GM12878 (cell line): ENCODE results near the gene ATAD3A. TPM values are rescaled to one million over a fixed set of nuclear protein-coding genes. Genes with fewer than 3 reads are reported as not detected.
"Not testable (repeated sequence)": the region's sequence is repeated elsewhere in the genome, so short reads cannot be mapped to it uniquely, and the experiment has no call there.

Experiments used
- ATAC-seq: fragments of 200-7000 bp; cut with Tn5 transposase; 3 replicates; pipeline ENCODE4 v1.9.1; 2020; ENCODE audit warnings: mild to moderate bottlenecking, moderate library complexity
- BruUV-seq: library from RNA; stranded (reverse); fragments of 400-500 nt; replicated peaks from 2 replicates; lab custom pipeline; 2021; lab: Mats Ljungman, UMichigan
- CTCF ChIA-PET: fragments of 300-600 bp; sonication (Branson Sonifier 250); formaldehyde crosslinking; extraction: SDS; loops from one replicate; lab custom pipeline; 2021; ENCODE audit warnings: inconsistent platforms; lab: Yijun Ruan, JAX
- POLR2A ChIA-PET: fragments of 350-600 bp; formaldehyde crosslinking; extraction: SDS; loops from one replicate; lab custom pipeline; 2021; ENCODE audit warnings: inconsistent platforms; lab: Charles Lee
- RAD21 ChIA-PET: fragments of 300-600 bp; sonication (Branson Sonifier 250); formaldehyde crosslinking; loops from one replicate; lab custom pipeline; 2023; ENCODE audit warnings: antibody characterized with exemption; ENCODE audit not compliant: unreplicated experiment; lab: Charles Lee
- SMC1A ChIA-PET: fragments of 300-600 bp; sonication (Branson Sonifier 250); formaldehyde crosslinking; loops from one replicate; lab custom pipeline; 2023; ENCODE audit not compliant: unreplicated experiment, uncharacterized antibody; lab: Charles Lee
- DNase-seq: peaks from one replicate; pipeline ENCODE4 v3.0.0-alpha.2; 2011; ENCODE audit warnings: low read depth, low spot score
- FAIRE-seq: peaks from 3 replicates; lab custom pipeline; 2011; peaks lifted over from hg19 to GRCh38; lab: Jason Lieb, UNC
- H2AFZ ChIP-seq: 2 replicates; pipeline ENCODE4 v1.6.0; 2011; ENCODE audit warnings: low read depth, low read length, control low read depth; ENCODE audit not compliant: control insufficient read depth
- H3K27ac ChIP-seq: 2 replicates; pipeline ENCODE4 v1.5.1; 2011; ENCODE audit warnings: control low read depth; ENCODE audit not compliant: control insufficient read depth, insufficient read depth
- H3K27me3 ChIP-seq, 2 experiments: replicated peaks in 1 of 2; 2 replicates each; pipeline versions ENCODE4 v1.6.0 to v1.6.1; 2011; ENCODE audit warnings: low read length in 1 of 2; ENCODE audit not compliant: control insufficient read depth in 2 of 2, insufficient read depth in 2 of 2
- H3K36me3 ChIP-seq, 2 experiments: 2 replicates each; pipeline ENCODE4 v1.5.1; 2011; ENCODE audit warnings: low read length in 1 of 2; ENCODE audit not compliant: control insufficient read depth in 2 of 2, insufficient read depth in 2 of 2
- H3K4me1 ChIP-seq: 2 replicates; pipeline ENCODE4 v1.6.1; 2011; ENCODE audit warnings: mild to moderate bottlenecking, low read length, moderate library complexity, mixed read lengths; ENCODE audit not compliant: control insufficient read depth, insufficient read depth
- H3K4me2 ChIP-seq: 2 replicates; pipeline ENCODE4 v1.6.0; 2011; ENCODE audit warnings: control low read depth; ENCODE audit not compliant: control insufficient read depth, insufficient read depth
- H3K4me3 ChIP-seq: fragments of 200-600 bp; sonication (generic); 2 replicates; pipeline ENCODE4 v1.5.1; 2016
- H3K79me2 ChIP-seq: 2 replicates; pipeline ENCODE4 v1.6.0; 2011; ENCODE audit warnings: low read length; ENCODE audit not compliant: control insufficient read depth, insufficient read depth
- H3K9ac ChIP-seq: 2 replicates; pipeline ENCODE4 v1.8.0; 2011; ENCODE audit warnings: low read length, control low read depth, mixed read lengths; ENCODE audit not compliant: control insufficient read depth, insufficient read depth
- H3K9me3 ChIP-seq: replicated peaks from 3 replicates; pipeline ENCODE4 v1.5.1; 2011; ENCODE audit warnings: mild to moderate bottlenecking, low read length; ENCODE audit not compliant: control insufficient read depth, insufficient read depth
- H4K20me1 ChIP-seq: 2 replicates; pipeline ENCODE4 v1.6.0; 2011; ENCODE audit not compliant: control insufficient read depth, insufficient read depth
- CHD4 ChIP-seq: fragments of 200-600 bp; sonication (generic); IDR thresholded peaks from 2 replicates; pipeline ENCODE4 v1.6.1; 2016; ENCODE audit warnings: mild to moderate bottlenecking
- HCFC1 ChIP-seq: fragments of 150-350 bp; IDR thresholded peaks from 2 replicates; pipeline ENCODE4 v1.6.1; 2014; ENCODE audit warnings: low read length
- IKZF2 ChIP-seq, 2 experiments: fragments of 450-650 bp; IDR thresholded peaks; 2 replicates each; pipeline ENCODE4 v1.6.1; 2017; ENCODE audit warnings: mild to moderate bottlenecking in 2 of 2, moderate library complexity in 2 of 2
- JUNB ChIP-seq: IDR thresholded peaks from 2 replicates; pipeline ENCODE4 v1.6.1; 2016; ENCODE audit warnings: antibody characterized with exemption, mild to moderate bottlenecking
- NFYB ChIP-seq: IDR thresholded peaks from 2 replicates; pipeline ENCODE4 v1.6.1; 2011; ENCODE audit warnings: low read depth, mild to moderate bottlenecking, low read length, improper control_type of control experiment, moderate library complexity; ENCODE audit not compliant: insufficient read depth
- NR2C2 ChIP-seq: IDR thresholded peaks from 2 replicates; pipeline ENCODE4 v1.6.1; 2011; ENCODE audit warnings: borderline replicate concordance, low read depth; ENCODE audit not compliant: control insufficient read depth, insufficient read length
- POU2F2 ChIP-seq: IDR thresholded peaks from 3 replicates; pipeline ENCODE4 v1.6.1; 2011; ENCODE audit warnings: low read depth, mild to moderate bottlenecking, low read length, borderline replicate concordance
- ZBED1 ChIP-seq: IDR thresholded peaks from 2 replicates; pipeline ENCODE4 v1.6.1; 2016; ENCODE audit warnings: borderline replicate concordance
- ZNF622 ChIP-seq: fragments of 450-650 bp; IDR thresholded peaks from 2 replicates; pipeline ENCODE4 v1.6.1; 2017; ENCODE audit warnings: mild to moderate bottlenecking, inconsistent platforms
- WGBS: methylation state at CpG from one replicate; pipeline ENCODE4 v1.1.6; 2016; ENCODE audit warnings: low lambda C conversion rate; ENCODE audit not compliant: insufficient replicate concordance, insufficient coverage; ENCODE audit errors: missing lambda C conversion rate; 5-methylcytosine and 5-hydroxymethylcytosine counted together
- in situ Hi-C: fragments of 300-500 bp; cut with MboI; formaldehyde crosslinking; loops from 9 replicates; pipeline ENCODE4 v1.14.3; 2018; ENCODE audit warnings: mixed read lengths
- intact Hi-C: fragments of 100-400 bp; cut with micrococcal nuclease; formaldehyde crosslinking; loops from one replicate; pipeline ENCODE4 v1.14.2; 2022; ENCODE audit not compliant: unreplicated experiment
- polyA plus RNA-seq, 11 experiments: library from polyadenylated mRNA; depleted of rRNA in 4 of 11; unstranded in 6 of 11; stranded (reverse) in 5 of 11; fragments of >200 nt; fragmentation: Nextera tagmentation in 4 of 11; fragmentation: Illumina TruSeq in 1 of 11; extraction: Ambion mirVana in 4 of 11; extraction: Trizol in 1 of 11; gene quantifications; 1 replicate in 1 of 11; 2 replicates in 10 of 11; pipeline versions ENCODE4 v1.2.1 to v1.2.3, GENCODE V29; 2011 to 2016; ENCODE audit warnings: inconsistent platforms in 2 of 11, missing spikeins in 2 of 11, low read depth in 1 of 11
- total RNA-seq, 4 experiments: library from RNA; depleted of rRNA in 3 of 4; stranded (reverse); fragments of >200 nt in 3 of 4; fragmentation: Illumina TruSeq in 1 of 4; extraction: Trizol in 1 of 4; gene quantifications; 2 replicates each; pipeline versions ENCODE4 v1.2.1 to v1.2.3, GENCODE V29; 2013 to 2021
- TF ChIP-seq, protein P1 (sequence below): fragments of 450-650 bp; formaldehyde crosslinking; IDR thresholded peaks from 2 replicates; pipeline ENCODE4 v1.5.0; 2022; ENCODE audit warnings: mild to moderate bottlenecking, missing genetic modification characterization
- TF ChIP-seq, protein P2 (sequence below): IDR thresholded peaks from 2 replicates; pipeline ENCODE4 v1.6.1; 2011; ENCODE audit warnings: low read depth, mild to moderate bottlenecking, low read length, moderate library complexity, borderline replicate concordance; ENCODE audit errors: extremely low read depth
- TF ChIP-seq, protein P3 (sequence below): fragments of 450-650 bp; IDR thresholded peaks from 2 replicates; pipeline ENCODE4 v1.6.1; 2017; ENCODE audit warnings: mild to moderate bottlenecking

The ATAD3A gene
- total and polyA plus RNA-seq, 10 of the 15 experiments (the other 5 are each of a cell fraction or from before 2014, with no cell fraction given): 0.05 to 93.5 (median 38.9) TPM

DNA sequence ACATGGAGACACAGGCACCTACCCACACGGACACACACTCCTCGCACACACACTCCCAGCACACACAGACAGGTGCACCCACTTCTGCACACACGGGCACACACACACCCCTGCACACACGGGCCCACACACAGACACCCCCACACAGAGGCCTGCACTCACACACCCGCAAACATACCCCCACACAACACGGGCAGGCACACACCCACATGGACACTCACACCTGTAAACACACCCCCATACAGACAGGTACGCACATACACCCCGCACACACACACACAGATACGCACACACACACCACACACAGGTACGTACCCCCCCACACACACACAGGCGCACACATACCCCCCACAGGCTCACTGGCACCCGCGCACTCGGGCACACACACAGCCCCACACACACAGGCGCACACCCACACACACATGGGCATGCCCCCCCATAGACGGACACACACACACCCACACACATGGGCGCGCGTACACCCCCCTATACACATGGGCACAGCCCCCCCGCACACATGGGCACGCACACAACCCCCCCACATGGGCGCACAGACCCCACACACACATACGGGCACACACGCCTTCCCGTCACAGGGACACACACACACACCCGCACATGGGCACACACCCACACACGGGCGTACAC lies 6.1 kb downstream of the ATAD3A start:
- no peak for FAIRE-seq
- CTCF ChIA-PET: no interaction called here
- Histone ChIP-seq H3K9me3 (no peaks in the 10 kb centered on the region), H3K4me1 (no peaks in the 10 kb centered on the region), H3K27ac (no peak overlapping the region), H3K27me3 (no peaks in the 10 kb centered on the region), H3K9ac (no peak overlapping the region), H2AFZ (no peak overlapping the region), H4K20me1 (no peaks in the 10 kb centered on the region), H3K79me2 (peaks cover 7% of the 10 kb centered on the region), H3K36me3 (peaks cover 0 to 13% of the 10 kb centered on the region in 2 experiments; a peak in 2 of 4 replicates), H3K4me2 (no peak overlapping the region), H3K4me3 (no peak overlapping the region)
- ATAC-seq: no peak
- POLR2A ChIA-PET: no interaction called here
- TF ChIP-seq NFYB: no peak
- no peak for TF ChIP-seq NR2C2
- TF ChIP-seq ZBED1: no peak
- no peak for TF ChIP-seq ZNF622
- TF ChIP-seq POU2F2: no peak
- no peak for TF ChIP-seq HCFC1
- no peak for TF ChIP-seq JUNB
- TF ChIP-seq CHD4: no peak
- no peak for TF ChIP-seq IKZF2 (IDR thresholded peaks at IDR 0.05)
- TF ChIP-seq, protein P1, sequence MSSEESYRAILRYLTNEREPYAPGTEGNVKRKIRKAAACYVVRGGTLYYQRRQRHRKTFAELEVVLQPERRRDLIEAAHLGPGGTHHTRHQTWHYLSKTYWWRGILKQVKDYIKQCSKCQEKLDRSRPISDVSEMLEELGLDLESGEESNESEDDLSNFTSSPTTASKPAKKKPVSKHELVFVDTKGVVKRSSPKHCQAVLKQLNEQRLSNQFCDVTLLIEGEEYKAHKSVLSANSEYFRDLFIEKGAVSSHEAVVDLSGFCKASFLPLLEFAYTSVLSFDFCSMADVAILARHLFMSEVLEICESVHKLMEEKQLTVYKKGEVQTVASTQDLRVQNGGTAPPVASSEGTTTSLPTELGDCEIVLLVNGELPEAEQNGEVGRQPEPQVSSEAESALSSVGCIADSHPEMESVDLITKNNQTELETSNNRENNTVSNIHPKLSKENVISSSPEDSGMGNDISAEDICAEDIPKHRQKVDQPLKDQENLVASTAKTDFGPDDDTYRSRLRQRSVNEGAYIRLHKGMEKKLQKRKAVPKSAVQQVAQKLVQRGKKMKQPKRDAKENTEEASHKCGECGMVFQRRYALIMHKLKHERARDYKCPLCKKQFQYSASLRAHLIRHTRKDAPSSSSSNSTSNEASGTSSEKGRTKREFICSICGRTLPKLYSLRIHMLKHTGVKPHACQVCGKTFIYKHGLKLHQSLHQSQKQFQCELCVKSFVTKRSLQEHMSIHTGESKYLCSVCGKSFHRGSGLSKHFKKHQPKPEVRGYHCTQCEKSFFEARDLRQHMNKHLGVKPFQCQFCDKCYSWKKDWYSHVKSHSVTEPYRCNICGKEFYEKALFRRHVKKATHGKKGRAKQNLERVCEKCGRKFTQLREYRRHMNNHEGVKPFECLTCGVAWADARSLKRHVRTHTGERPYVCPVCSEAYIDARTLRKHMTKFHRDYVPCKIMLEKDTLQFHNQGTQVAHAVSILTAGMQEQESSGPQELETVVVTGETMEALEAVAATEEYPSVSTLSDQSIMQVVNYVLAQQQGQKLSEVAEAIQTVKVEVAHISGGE (CRISPR knock-in tag): no peak
- TF ChIP-seq, protein P2, sequence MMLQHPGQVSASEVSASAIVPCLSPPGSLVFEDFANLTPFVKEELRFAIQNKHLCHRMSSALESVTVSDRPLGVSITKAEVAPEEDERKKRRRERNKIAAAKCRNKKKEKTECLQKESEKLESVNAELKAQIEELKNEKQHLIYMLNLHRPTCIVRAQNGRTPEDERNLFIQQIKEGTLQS: no peak
- TF ChIP-seq, protein P3, sequence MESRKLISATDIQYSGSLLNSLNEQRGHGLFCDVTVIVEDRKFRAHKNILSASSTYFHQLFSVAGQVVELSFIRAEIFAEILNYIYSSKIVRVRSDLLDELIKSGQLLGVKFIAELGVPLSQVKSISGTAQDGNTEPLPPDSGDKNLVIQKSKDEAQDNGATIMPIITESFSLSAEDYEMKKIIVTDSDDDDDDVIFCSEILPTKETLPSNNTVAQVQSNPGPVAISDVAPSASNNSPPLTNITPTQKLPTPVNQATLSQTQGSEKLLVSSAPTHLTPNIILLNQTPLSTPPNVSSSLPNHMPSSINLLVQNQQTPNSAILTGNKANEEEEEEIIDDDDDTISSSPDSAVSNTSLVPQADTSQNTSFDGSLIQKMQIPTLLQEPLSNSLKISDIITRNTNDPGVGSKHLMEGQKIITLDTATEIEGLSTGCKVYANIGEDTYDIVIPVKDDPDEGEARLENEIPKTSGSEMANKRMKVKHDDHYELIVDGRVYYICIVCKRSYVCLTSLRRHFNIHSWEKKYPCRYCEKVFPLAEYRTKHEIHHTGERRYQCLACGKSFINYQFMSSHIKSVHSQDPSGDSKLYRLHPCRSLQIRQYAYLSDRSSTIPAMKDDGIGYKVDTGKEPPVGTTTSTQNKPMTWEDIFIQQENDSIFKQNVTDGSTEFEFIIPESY: no peak
- in situ Hi-C loops: no loop called here
- DNase-seq: no peak
- intact Hi-C loops: no loop called here
- 95% methylated on average over 19 of the region's 28 CpGs for WGBS
- no TSS peak for BruUV-seq
- RAD21 ChIA-PET: no interaction called here
- SMC1A ChIA-PET: no interaction called here

DNA sequence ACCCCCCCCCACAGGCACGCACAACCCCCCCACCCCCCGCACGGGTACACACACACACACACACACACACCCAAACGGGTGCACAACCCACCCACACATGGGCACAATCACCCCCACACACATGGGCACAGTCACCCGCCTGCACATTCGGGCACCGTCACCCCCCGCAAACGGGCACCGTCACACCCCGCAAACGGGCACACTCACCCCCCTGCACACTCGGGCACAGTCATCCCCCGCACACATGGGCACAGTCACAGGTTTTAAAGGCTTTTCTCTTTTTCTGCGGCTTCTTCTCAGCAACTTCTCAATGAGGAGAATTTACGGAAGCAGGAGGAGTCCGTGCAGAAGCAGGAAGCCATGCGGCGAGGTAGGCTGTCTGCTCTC lies 6.7 kb downstream of the ATAD3A start:
- H3K9ac ChIP-seq, RAD21 ChIA-PET, H3K27ac ChIP-seq, intact Hi-C loops, H3K27me3 ChIP-seq, DNase-seq, BruUV-seq, H4K20me1 ChIP-seq, FAIRE-seq, POLR2A ChIA-PET, H3K9me3 ChIP-seq, H2AFZ ChIP-seq, H3K79me2 ChIP-seq, SMC1A ChIA-PET, ATAC-seq, H3K4me3 ChIP-seq, in situ Hi-C loops, CTCF ChIA-PET, H3K4me1 ChIP-seq, H3K4me2 ChIP-seq: not testable (repeated sequence)
- 92% methylated on average over 13 of the region's 19 CpGs for WGBS
- peaks cover 0 to 13% of the 10 kb centered on the region in 2 experiments; a peak in 2 of 4 replicates for H3K36me3 ChIP-seq
